Raji (cell line): ENCODE data around the gene FXYD2.

Experiments used
- POLR2A ChIP-seq: IDR thresholded peaks from 2 replicates; pipeline ENCODE4 v1.6.1; 2011; ENCODE audit warnings: low read depth, low read length, control low read depth; ENCODE audit not compliant: insufficient read depth

FXYD2 gene

DNA sequence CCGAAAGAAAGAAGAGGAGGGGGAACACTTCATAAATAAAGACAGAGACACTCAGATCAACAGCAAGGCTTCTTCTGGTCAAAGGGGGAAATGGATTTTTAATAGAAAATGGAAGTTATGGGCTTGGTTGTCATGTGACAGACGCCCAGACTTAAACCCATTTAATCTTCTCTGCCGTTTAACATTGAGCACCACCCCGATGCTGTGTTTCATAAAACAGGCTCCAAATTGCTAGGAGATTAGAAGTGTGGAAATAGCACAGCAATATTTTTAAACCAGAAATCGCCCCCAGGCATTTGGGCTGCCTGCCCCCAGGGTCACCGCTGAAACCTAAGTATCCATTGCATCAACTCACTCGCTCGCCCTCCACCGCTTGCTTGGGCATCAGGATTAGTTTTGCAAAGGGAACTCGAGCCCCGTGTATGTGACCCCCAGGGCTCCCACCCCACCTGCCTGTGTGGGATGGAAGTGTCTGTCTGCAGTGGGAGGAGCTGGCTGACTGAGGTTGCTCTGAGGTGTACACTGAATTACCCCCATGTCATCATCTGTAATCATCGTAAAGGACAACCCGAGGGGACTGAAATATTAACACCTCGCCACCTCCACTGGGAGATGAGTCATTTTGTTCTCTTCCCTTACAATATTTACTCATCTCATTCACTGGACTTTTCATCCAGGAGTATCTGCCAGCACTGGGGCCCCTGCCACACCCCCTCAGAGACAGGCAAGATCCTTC, 38.2 kb downstream of the FXYD2 start:
- TF ChIP-seq POLR2A, result no peak

GRCh38 chr11:117782101-117782500, 42.4 kb downstream of the FXYD2 start:
- no peak for TF ChIP-seq POLR2A

- TF ChIP-seq POLR2A, result no peak
Measured at GRCh38 chr11:117781627-117782026, 42.9 kb downstream of the FXYD2 start.

- no peak for TF ChIP-seq POLR2A
Measured at GRCh38 chr11:117780456-117780855, 44.1 kb downstream of the FXYD2 start.

DNA sequence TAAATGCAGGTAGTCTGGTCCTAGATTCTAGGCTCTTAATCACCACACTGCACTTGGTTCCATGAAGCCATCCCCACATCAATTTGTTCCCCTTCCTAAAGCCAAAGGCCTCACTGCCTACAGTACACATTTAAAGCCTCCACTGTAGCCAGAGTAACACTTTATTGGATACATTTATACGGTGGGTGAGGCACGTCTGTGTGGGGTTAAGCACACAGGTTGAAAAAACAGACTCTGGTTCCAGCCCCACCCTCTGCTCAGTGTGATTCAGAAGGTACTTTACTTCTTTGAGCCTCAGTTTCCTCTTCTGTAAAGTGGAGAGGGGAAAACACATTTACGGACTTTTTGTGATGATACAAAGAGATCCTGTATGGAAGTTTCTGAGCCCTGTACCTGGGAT, 50.0 kb downstream of the FXYD2 start:
- TF ChIP-seq POLR2A, result no peak

- TF ChIP-seq POLR2A, result no peak
Measured at GRCh38 chr11:117772360-117772759, 52.2 kb downstream of the FXYD2 start.

GRCh38 chr11:117771841-117772240, 52.7 kb downstream of the FXYD2 start:
- no peak for TF ChIP-seq POLR2A

DNA sequence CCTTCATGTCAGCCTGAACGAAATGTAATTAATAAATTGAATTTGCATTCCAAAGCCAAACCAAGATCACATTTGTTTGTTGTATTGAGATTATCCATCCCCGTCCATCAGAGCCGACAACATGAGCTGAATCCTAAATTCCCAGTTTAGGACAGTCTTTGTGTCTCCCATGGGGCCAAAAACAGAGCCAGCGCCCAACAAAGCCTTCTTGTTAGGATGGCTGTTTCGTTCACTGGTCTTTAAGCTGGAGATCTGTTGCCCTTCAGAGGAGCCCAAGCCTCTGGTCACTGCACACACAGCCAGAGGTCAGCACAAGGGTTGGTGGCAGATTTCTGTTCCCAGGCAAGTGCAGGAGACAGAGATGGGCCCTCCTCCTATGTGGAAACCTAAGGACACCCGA, 53.3 kb downstream of the FXYD2 start:
- TF ChIP-seq POLR2A, result no peak

DNA sequence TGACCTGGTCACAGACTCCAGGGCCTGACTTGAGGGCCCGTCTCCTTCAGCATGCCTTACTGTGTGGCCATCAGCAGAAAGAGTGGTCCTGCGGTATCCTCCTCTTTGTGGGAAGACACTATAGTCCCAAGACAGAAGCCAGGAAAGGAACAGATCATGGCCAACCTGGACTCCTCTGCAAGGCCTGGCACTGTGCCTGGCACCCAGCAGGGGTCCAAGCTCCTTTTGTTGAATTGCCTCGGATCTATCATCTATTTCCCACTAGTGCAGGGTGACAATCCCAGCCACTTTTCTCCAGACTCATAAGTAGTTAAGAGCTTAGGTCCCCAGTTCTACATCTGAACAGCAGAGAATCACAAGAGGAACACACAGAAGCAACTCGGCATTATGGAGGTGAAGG, 54.5 kb downstream of the FXYD2 start:
- TF ChIP-seq POLR2A, result no peak
